ENCODE measurements around the gene APOBEC3G. TPM values are rescaled to one million over a fixed set of nuclear protein-coding genes. Genes with fewer than 3 reads are reported as not detected.

The APOBEC3G gene
- total and polyA plus RNA-seq, 2 of the 4 experiments (the other 2 are of a cell fraction): 5.3 to 7.0 TPM

- TF ChIP-seq NFE2L2 (IDR thresholded peaks at IDR 0.05; ENCODE audit: low read depth, low read length) (no peak), MAFK (IDR thresholded peaks at IDR 0.05; ENCODE audit: low read depth, low read length) (no peak)
- TF ChIP-seq, protein P1, sequence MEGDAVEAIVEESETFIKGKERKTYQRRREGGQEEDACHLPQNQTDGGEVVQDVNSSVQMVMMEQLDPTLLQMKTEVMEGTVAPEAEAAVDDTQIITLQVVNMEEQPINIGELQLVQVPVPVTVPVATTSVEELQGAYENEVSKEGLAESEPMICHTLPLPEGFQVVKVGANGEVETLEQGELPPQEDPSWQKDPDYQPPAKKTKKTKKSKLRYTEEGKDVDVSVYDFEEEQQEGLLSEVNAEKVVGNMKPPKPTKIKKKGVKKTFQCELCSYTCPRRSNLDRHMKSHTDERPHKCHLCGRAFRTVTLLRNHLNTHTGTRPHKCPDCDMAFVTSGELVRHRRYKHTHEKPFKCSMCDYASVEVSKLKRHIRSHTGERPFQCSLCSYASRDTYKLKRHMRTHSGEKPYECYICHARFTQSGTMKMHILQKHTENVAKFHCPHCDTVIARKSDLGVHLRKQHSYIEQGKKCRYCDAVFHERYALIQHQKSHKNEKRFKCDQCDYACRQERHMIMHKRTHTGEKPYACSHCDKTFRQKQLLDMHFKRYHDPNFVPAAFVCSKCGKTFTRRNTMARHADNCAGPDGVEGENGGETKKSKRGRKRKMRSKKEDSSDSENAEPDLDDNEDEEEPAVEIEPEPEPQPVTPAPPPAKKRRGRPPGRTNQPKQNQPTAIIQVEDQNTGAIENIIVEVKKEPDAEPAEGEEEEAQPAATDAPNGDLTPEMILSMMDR (conservative IDR thresholded peaks at IDR 0.05; ENCODE audit: low read depth, low read length): no peak
Observed at GRCh38 chr22:39123751-39124581, 46.9 kb downstream of the APOBEC3G start (continued).

GRCh38 chr22:39125622-39126021 lies 48.5 kb downstream of the APOBEC3G start:
- no peak overlapping the region for H3K4me2 ChIP-seq (ENCODE audit: low read depth, low read length)
- H3K9ac ChIP-seq (ENCODE audit: low read depth, low read length): no peak overlapping the region
- no peaks in the 10 kb centered on the region for H3K36me3 ChIP-seq (ENCODE audit: control insufficient read depth, insufficient read depth, low read length)
- no TSS peak for BruUV-seq (replicated peaks)
- no peak overlapping the region for H4K8ac ChIP-seq (ENCODE audit: low read depth in 2 of 2, low read length in 2 of 2)
- in situ Hi-C loops (cut with MboI; ENCODE audit: low sequenced_read_pairs): no loop called here
- POLR2A ChIA-PET (ENCODE audit: unreplicated experiment): no interaction called here
- no peak overlapping the region for H3K56ac ChIP-seq (ENCODE audit: extremely low read depth, insufficient read depth, low read length)
- no peak overlapping the region for H3K18ac ChIP-seq (ENCODE audit: low read depth, low read length)
- H4K5ac ChIP-seq (ENCODE audit: low read depth, low read length): no peak overlapping the region
- no peak overlapping the region for H3K4ac ChIP-seq (ENCODE audit: low read depth, low read length)
- no peaks in the 10 kb centered on the region for H3K9me1 ChIP-seq (ENCODE audit: insufficient read depth, low read length)
- H2BK15ac ChIP-seq (ENCODE audit: low read depth, low read length): no peak overlapping the region
- H3K79me1 ChIP-seq (ENCODE audit: low read depth in 1 of 2, low read length in 2 of 2): no peaks in the 10 kb centered on the region
- no peak overlapping the region for H4K91ac ChIP-seq (ENCODE audit: insufficient read depth, low read depth, low read length)
- H2AFZ ChIP-seq (replicated peaks; ENCODE audit: low read length, poor library complexity): no peak overlapping the region
- no peak overlapping the region for H2AK9ac ChIP-seq (replicated peaks; ENCODE audit: low read depth, low read length, poor library complexity)
- H3K27ac ChIP-seq (ENCODE audit: insufficient read depth, low read length): no peak overlapping the region
- no peak overlapping the region for H3K14ac ChIP-seq (replicated peaks; ENCODE audit: low read depth, low read length)
- 86% methylated on average over 3 of the region's 5 CpGs; no CpG with 5 or more reads in 1 of the 2 experiments for WGBS, 2 experiments (ENCODE audit: extremely low coverage in 2 of 2, insufficient read length in 1 of 2)
- H2BK20ac ChIP-seq (ENCODE audit: low read depth, low read length): no peak overlapping the region
- DNase-seq (no peak), ATAC-seq (ENCODE audit: low read depth) (no peak)
- H3K9me3 ChIP-seq (ENCODE audit: control insufficient read depth, insufficient read depth, low read length): no peaks in the 10 kb centered on the region
- H2AK5ac ChIP-seq (ENCODE audit: low read depth, low read length): no peak overlapping the region
- H3K4me1 ChIP-seq (ENCODE audit: control insufficient read depth, insufficient read depth, low read length): no peaks in the 10 kb centered on the region
- dilution Hi-C loops (cut with HindIII; ENCODE audit: low sequenced_read_pairs, unreplicated experiment): no loop called here
- intact Hi-C loops (cut with micrococcal nuclease): no loop called here
- no peak overlapping the region for H2BK5ac ChIP-seq (ENCODE audit: low read depth, low read length, poor library complexity, severe bottlenecking)
- CTCF ChIA-PET: no interaction called here
- H3K27me3 ChIP-seq (ENCODE audit: control insufficient read depth, insufficient read depth, low read length): peaks cover 4% of the 10 kb centered on the region; the same call in 1 of the 2 replicates
- H3K23ac ChIP-seq (ENCODE audit: low read depth, low read length): no peak overlapping the region
- no peak overlapping the region for H3K4me3 ChIP-seq (ENCODE audit: insufficient read depth, low read depth, low read length)
- H4K20me1 ChIP-seq (ENCODE audit: insufficient read depth, low read length): no peaks in the 10 kb centered on the region
- H2BK120ac ChIP-seq (ENCODE audit: low read depth, low read length): no peak overlapping the region
- TF ChIP-seq MXI1 (IDR thresholded peaks at IDR 0.05; ENCODE audit: borderline replicate concordance, low read depth, low read length) (no peak), MAZ (IDR thresholded peaks at IDR 0.05; ENCODE audit: borderline replicate concordance, low read depth, low read length) (no peak), RCOR1 (IDR thresholded peaks at IDR 0.05; ENCODE audit: insufficient replicate concordance, low read length) (no peak), BHLHE40 (IDR thresholded peaks at IDR 0.05; ENCODE audit: low read depth, low read length) (no peak), USF2 (IDR thresholded peaks at IDR 0.05; ENCODE audit: low read depth, low read length) (no peak), CEBPB (IDR thresholded peaks at IDR 0.05; ENCODE audit: low read depth, low read length) (no peak), FOS (IDR thresholded peaks at IDR 0.05; ENCODE audit: low read depth, low read length) (no peak), CHD1 (IDR thresholded peaks at IDR 0.05; ENCODE audit: low read depth, low read length) (no peak), POLR2A (IDR thresholded peaks at IDR 0.05; ENCODE audit: low read depth, low read length) (no peak)
- TF ChIP-seq, protein P2, sequence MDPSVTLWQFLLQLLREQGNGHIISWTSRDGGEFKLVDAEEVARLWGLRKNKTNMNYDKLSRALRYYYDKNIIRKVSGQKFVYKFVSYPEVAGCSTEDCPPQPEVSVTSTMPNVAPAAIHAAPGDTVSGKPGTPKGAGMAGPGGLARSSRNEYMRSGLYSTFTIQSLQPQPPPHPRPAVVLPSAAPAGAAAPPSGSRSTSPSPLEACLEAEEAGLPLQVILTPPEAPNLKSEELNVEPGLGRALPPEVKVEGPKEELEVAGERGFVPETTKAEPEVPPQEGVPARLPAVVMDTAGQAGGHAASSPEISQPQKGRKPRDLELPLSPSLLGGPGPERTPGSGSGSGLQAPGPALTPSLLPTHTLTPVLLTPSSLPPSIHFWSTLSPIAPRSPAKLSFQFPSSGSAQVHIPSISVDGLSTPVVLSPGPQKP (IDR thresholded peaks at IDR 0.05; ENCODE audit: borderline replicate concordance, low read depth, low read length): no peak
